GM19328 (cell line): ENCODE data around the gene SPIRE2.
"Not testable (repeated sequence)": the region's sequence is repeated elsewhere in the genome, so short reads cannot be mapped to it uniquely, and the experiment has no call there.

Experiments used
- ATAC-seq: cut with Tn5 transposase; IDR thresholded peaks from one replicate; pipeline ENCODE4 v1.9.1; 2021; ENCODE audit warnings: mild to moderate bottlenecking, moderate library complexity; ENCODE audit not compliant: unreplicated experiment

Gene SPIRE2

GRCh38 chr16:89806589-89807193 lies 21.6 kb upstream of the SPIRE2 start:
- ATAC-seq = not testable (repeated sequence)

GRCh38 chr16:89808475-89808874 lies 19.8 kb upstream of the SPIRE2 start:
- ATAC-seq = no peak

GRCh38 chr16:89811321-89811720 lies 17.0 kb upstream of the SPIRE2 start:
- no peak for ATAC-seq

- ATAC-seq = peak; percentile 24
Observed at GRCh38 chr16:89815639-89816348, 12.5 kb upstream of the SPIRE2 start.

GRCh38 chr16:89818851-89819403 lies 9.3 kb upstream of the SPIRE2 start:
- ATAC-seq = not testable (repeated sequence)

- not testable (repeated sequence) for ATAC-seq
Observed at GRCh38 chr16:89819448-89819847, 8.8 kb upstream of the SPIRE2 start.

GRCh38 chr16:89821438-89822187 lies 6.7 kb upstream of the SPIRE2 start:
- ATAC-seq = no peak

GRCh38 chr16:89822188-89823086 lies 5.8 kb upstream of the SPIRE2 start:
- ATAC-seq = no peak

- no peak for ATAC-seq
Observed at GRCh38 chr16:89823087-89823823, 5.0 kb upstream of the SPIRE2 start.

GRCh38 chr16:89823824-89824148 lies 4.5 kb upstream of the SPIRE2 start:
- ATAC-seq = not testable (repeated sequence)

GRCh38 chr16:89826531-89827382 lies 1.5 kb upstream of the SPIRE2 start:
- ATAC-seq = no peak

GRCh38 chr16:89827383-89828198 lies 684 bp upstream of the SPIRE2 start:
- no peak for ATAC-seq

GRCh38 chr16:89828870-89829629 lies 775 bp downstream of the SPIRE2 start:
- no peak for ATAC-seq

- ATAC-seq = no peak
Observed at GRCh38 chr16:89829630-89830437, 1.6 kb downstream of the SPIRE2 start.

- ATAC-seq = no peak
Observed at GRCh38 chr16:89831810-89832328, 3.6 kb downstream of the SPIRE2 start.

GRCh38 chr16:89833664-89834363 lies 5.5 kb downstream of the SPIRE2 start:
- ATAC-seq = not testable (repeated sequence)
